GM12874 (cell line): ENCODE data around the gene TTLL6.

ENCODE experiments used
- TF ChIP-seq, protein P1 (sequence below): IDR thresholded peaks from 2 replicates; pipeline ENCODE4 v1.5.1; 2011; ENCODE audit warnings: low read depth, mild to moderate bottlenecking, control low read depth, low read length, moderate library complexity; ENCODE audit not compliant: insufficient read depth

The TTLL6 gene

GRCh38 chr17:48722201-48722907 is 94.7 kb downstream of the TTLL6 start, which contains the start of gene PRAC1:
Gene PRAC1, minus strand, starts transcription at chr17:48722518. Its CDS starts 126 bp downstream, at chr17:48722392.
- TF ChIP-seq, protein P1, sequence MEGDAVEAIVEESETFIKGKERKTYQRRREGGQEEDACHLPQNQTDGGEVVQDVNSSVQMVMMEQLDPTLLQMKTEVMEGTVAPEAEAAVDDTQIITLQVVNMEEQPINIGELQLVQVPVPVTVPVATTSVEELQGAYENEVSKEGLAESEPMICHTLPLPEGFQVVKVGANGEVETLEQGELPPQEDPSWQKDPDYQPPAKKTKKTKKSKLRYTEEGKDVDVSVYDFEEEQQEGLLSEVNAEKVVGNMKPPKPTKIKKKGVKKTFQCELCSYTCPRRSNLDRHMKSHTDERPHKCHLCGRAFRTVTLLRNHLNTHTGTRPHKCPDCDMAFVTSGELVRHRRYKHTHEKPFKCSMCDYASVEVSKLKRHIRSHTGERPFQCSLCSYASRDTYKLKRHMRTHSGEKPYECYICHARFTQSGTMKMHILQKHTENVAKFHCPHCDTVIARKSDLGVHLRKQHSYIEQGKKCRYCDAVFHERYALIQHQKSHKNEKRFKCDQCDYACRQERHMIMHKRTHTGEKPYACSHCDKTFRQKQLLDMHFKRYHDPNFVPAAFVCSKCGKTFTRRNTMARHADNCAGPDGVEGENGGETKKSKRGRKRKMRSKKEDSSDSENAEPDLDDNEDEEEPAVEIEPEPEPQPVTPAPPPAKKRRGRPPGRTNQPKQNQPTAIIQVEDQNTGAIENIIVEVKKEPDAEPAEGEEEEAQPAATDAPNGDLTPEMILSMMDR = no peak

GRCh38 chr17:48721009-48721402 is 96.0 kb downstream of the TTLL6 start:
- TF ChIP-seq, protein P1 = no peak

- TF ChIP-seq, protein P1 = no peak
These were observed 96.6 kb downstream of the TTLL6 start for GRCh38 chr17:48720266-48721008.

- TF ChIP-seq, protein P1 = no peak
These were observed 97.3 kb downstream of the TTLL6 start for GRCh38 chr17:48719642-48720265.

GRCh38 chr17:48718761-48719641 is 98.0 kb downstream of the TTLL6 start:
- TF ChIP-seq, protein P1 = no peak

DNA sequence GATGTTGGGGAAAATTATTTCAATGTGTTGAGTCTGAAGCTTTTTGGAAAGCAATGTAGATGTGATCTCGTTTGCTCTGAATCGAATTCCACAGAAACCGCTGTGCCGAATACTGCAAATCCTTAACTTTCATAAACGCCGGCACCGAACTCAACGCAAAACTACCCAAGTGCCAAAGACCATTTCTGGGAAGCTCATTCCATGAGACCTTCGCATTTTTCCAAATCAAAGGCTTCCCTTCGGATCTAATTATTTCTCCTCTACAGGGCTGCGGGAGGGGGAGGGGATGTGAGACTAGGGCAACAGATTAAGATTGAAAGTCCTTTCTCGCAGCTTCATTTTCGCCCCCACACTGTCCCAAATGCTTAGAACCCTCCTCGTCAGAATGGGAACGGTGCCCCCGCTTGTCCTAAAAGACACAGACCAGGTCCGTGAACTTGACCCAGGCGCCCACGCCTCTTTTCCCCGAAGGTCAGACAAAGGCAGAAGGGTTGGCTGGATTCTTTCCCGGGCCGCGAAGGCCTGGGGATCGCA is 98.7 kb downstream of the TTLL6 start:
- TF ChIP-seq, protein P1 = no peak
